ENCODE results near the gene SLC44A4. TPM values are rescaled to one million over a fixed set of nuclear protein-coding genes. Genes with fewer than 3 reads are reported as not detected.

SLC44A4 gene
- total RNA-seq, 1 experiment from 2014 or later, result 3.5 TPM

- H3K4me1 ChIP-seq (ENCODE audit: insufficient read depth, low read length), result peaks cover 40% of the 10 kb centered on the region
- DNase-seq, result no peak
- H3K27ac ChIP-seq (ENCODE audit: low read length), result peak overlapping the region; percentile 49
- H2AFZ ChIP-seq (ENCODE audit: low read length), result 0 out of 2 replicates have a peak overlapping the region, but pooled peaks have one; percentile 10
- intact Hi-C loops (cut with micrococcal nuclease), result no loop called here
- POLR2A ChIA-PET (ENCODE audit: unreplicated experiment), result no interaction called here
- no peaks in the 10 kb centered on the region for H3K79me2 ChIP-seq (ENCODE audit: low read length)
- no peak for ATAC-seq
- no peak for TF ChIP-seq EZH2 (IDR thresholded peaks at IDR 0.05; ENCODE audit: low read length, unreplicated experiment)
- TF ChIP-seq, protein P1, sequence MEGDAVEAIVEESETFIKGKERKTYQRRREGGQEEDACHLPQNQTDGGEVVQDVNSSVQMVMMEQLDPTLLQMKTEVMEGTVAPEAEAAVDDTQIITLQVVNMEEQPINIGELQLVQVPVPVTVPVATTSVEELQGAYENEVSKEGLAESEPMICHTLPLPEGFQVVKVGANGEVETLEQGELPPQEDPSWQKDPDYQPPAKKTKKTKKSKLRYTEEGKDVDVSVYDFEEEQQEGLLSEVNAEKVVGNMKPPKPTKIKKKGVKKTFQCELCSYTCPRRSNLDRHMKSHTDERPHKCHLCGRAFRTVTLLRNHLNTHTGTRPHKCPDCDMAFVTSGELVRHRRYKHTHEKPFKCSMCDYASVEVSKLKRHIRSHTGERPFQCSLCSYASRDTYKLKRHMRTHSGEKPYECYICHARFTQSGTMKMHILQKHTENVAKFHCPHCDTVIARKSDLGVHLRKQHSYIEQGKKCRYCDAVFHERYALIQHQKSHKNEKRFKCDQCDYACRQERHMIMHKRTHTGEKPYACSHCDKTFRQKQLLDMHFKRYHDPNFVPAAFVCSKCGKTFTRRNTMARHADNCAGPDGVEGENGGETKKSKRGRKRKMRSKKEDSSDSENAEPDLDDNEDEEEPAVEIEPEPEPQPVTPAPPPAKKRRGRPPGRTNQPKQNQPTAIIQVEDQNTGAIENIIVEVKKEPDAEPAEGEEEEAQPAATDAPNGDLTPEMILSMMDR (conservative IDR thresholded peaks at IDR 0.05; ENCODE audit: low read depth, low read length), result no peak
- TF ChIP-seq EZH2phosphoT487 (IDR thresholded peaks at IDR 0.05; ENCODE audit: borderline replicate concordance, low read length), result no peak
- H3K36me3 ChIP-seq (ENCODE audit: low read depth, low read length), result peaks cover 25% of the 10 kb centered on the region
- peak overlapping the region; percentile 31; the same call in 1 of the 2 replicates for H3K9ac ChIP-seq (ENCODE audit: low read length)
- H3K4me3 ChIP-seq (ENCODE audit: low read length), result peak overlapping the region; percentile 29; the same call in 1 of the 2 replicates
- BruUV-seq (replicated peaks), result no TSS peak
- no peaks in the 10 kb centered on the region for H3K27me3 ChIP-seq (ENCODE audit: low read length)
- no peaks in the 10 kb centered on the region for H3K9me3 ChIP-seq (ENCODE audit: low read length)
- CTCF ChIA-PET, result no interaction called here
- no peaks in the 10 kb centered on the region for H3K9me2 ChIP-seq (replicated peaks; ENCODE audit: low read length)
- peak overlapping the region; percentile 48; the same call in 1 of the 2 replicates for H3K4me2 ChIP-seq (ENCODE audit: low read length)
- no peaks in the 10 kb centered on the region for H4K20me1 ChIP-seq (ENCODE audit: low read length)
- H3F3A ChIP-seq (ENCODE audit: low read length, unreplicated experiment), result no peaks in the 10 kb centered on the region
These were observed 575 bp downstream of the SLC44A4 start for GRCh38 chr6:31878222-31878621.

DNA sequence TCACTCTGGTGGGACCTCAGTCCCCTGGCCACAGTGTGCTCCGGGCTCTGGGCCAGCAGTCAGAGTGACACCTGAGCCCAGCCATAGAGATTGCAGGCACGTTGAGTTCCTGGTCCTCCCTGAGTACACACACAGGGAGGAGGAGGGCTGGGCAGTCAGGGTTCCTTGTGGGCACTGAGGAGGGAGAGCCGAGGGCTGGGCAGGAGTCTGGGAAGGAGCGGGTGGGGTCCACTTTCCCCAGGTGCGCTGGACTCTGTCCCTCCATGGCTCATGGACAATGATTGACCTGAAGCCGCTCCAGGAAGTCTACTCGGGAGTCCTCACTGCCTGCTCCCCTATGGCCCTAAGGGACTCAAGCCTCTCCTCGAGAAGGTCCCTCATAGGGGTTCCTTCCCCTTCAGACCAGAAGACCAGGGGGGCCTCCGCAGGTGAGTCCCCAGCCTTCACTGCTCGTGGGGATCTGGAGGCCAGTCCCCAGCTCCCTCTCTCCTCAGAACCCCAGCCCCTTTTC lies 1.1 kb downstream of the SLC44A4 start:
- H3K4me1 ChIP-seq (ENCODE audit: insufficient read depth, low read length), result peaks cover 40% of the 10 kb centered on the region
- intact Hi-C loops (cut with micrococcal nuclease), result no loop called here
- no peaks in the 10 kb centered on the region for H3K9me3 ChIP-seq (ENCODE audit: low read length)
- H3K36me3 ChIP-seq (ENCODE audit: low read depth, low read length), result peaks cover 19% of the 10 kb centered on the region
- no peaks in the 10 kb centered on the region for H3K9me2 ChIP-seq (replicated peaks; ENCODE audit: low read length)
- POLR2A ChIA-PET (ENCODE audit: unreplicated experiment), result no interaction called here
- no peaks in the 10 kb centered on the region for H3K27me3 ChIP-seq (ENCODE audit: low read length)
- BruUV-seq (replicated peaks), result no TSS peak
- no peaks in the 10 kb centered on the region for H4K20me1 ChIP-seq (ENCODE audit: low read length)
- TF ChIP-seq EZH2 (IDR thresholded peaks at IDR 0.05; ENCODE audit: low read length, unreplicated experiment), result no peak
- no peak for TF ChIP-seq EZH2phosphoT487 (IDR thresholded peaks at IDR 0.05; ENCODE audit: borderline replicate concordance, low read length)
- TF ChIP-seq, protein P1 (conservative IDR thresholded peaks at IDR 0.05; ENCODE audit: low read depth, low read length), result no peak
- H3K9ac ChIP-seq (ENCODE audit: low read length), result no peak overlapping the region
- CTCF ChIA-PET, result no interaction called here
- peak; percentile 60 for ATAC-seq
- H3K27ac ChIP-seq (ENCODE audit: low read length), result no peak overlapping the region
- H3K4me2 ChIP-seq (ENCODE audit: low read length), result peak overlapping the region; percentile 48; the same call in 1 of the 2 replicates
- no peaks in the 10 kb centered on the region for H3F3A ChIP-seq (ENCODE audit: low read length, unreplicated experiment)
- 0 out of 2 replicates have a peak overlapping the region, but pooled peaks have one; percentile 10 for H2AFZ ChIP-seq (ENCODE audit: low read length)
- no peaks in the 10 kb centered on the region for H3K79me2 ChIP-seq (ENCODE audit: low read length)
- no peak overlapping the region for H3K4me3 ChIP-seq (ENCODE audit: low read length)
- peak; percentile 35 for DNase-seq

- Histone ChIP-seq H3K9ac (ENCODE audit: low read length) (no peak overlapping the region), H3K4me1 (ENCODE audit: insufficient read depth, low read length) (peaks cover 40% of the 10 kb centered on the region), H4K20me1 (ENCODE audit: low read length) (no peaks in the 10 kb centered on the region), H3K36me3 (ENCODE audit: low read depth, low read length) (peaks cover 17% of the 10 kb centered on the region), H3F3A (ENCODE audit: low read length, unreplicated experiment) (no peaks in the 10 kb centered on the region), H3K9me2 (replicated peaks; ENCODE audit: low read length) (no peaks in the 10 kb centered on the region), H2AFZ (ENCODE audit: low read length) (no peak overlapping the region), H3K4me3 (ENCODE audit: low read length) (no peak overlapping the region), H3K9me3 (ENCODE audit: low read length) (no peaks in the 10 kb centered on the region), H3K27ac (ENCODE audit: low read length) (no peak overlapping the region), H3K79me2 (ENCODE audit: low read length) (no peaks in the 10 kb centered on the region), H3K4me2 (ENCODE audit: low read length) (0 out of 2 replicates have a peak overlapping the region, but pooled peaks have one; percentile 48), H3K27me3 (ENCODE audit: low read length) (no peaks in the 10 kb centered on the region)
- intact Hi-C loops (cut with micrococcal nuclease), result no loop called here
- ATAC-seq (no peak), DNase-seq (no peak)
- ChIA-PET CTCF (no interaction called here), POLR2A (ENCODE audit: unreplicated experiment) (no interaction called here)
- TF ChIP-seq EZH2phosphoT487 (IDR thresholded peaks at IDR 0.05; ENCODE audit: borderline replicate concordance, low read length) (no peak), EZH2 (IDR thresholded peaks at IDR 0.05; ENCODE audit: low read length, unreplicated experiment) (no peak)
- TF ChIP-seq, protein P1 (conservative IDR thresholded peaks at IDR 0.05; ENCODE audit: low read depth, low read length), result no peak
- no TSS peak for BruUV-seq (replicated peaks)
These were observed 1.6 kb downstream of the SLC44A4 start for GRCh38 chr6:31877125-31877650.
